Left renal cortex interstitium (tissue), 4 donors: Measurements from ENCODE around the gene HDGFL1. TPM values are rescaled to one million over a fixed set of nuclear protein-coding genes. Genes with fewer than 3 reads are reported as not detected.

ENCODE experiments used
- DNase-seq, 4 donors: peaks; one replicate each; pipeline ENCODE4 v3.0.0-alpha.2; 2013; ENCODE audit warnings: low read depth in 4 of 4, low spot score in 2 of 4, missing footprints in 1 of 4
- polyA plus RNA-seq, 4 donors: library from polyadenylated mRNA; unstranded; fragments of 120-200 nt; gene quantifications; one replicate each; pipeline ENCODE4 v1.2.1, GENCODE V29; 2013; ENCODE audit not compliant: insufficient read length in 4 of 4

Gene HDGFL1
- not detected for polyA plus RNA-seq

DNA sequence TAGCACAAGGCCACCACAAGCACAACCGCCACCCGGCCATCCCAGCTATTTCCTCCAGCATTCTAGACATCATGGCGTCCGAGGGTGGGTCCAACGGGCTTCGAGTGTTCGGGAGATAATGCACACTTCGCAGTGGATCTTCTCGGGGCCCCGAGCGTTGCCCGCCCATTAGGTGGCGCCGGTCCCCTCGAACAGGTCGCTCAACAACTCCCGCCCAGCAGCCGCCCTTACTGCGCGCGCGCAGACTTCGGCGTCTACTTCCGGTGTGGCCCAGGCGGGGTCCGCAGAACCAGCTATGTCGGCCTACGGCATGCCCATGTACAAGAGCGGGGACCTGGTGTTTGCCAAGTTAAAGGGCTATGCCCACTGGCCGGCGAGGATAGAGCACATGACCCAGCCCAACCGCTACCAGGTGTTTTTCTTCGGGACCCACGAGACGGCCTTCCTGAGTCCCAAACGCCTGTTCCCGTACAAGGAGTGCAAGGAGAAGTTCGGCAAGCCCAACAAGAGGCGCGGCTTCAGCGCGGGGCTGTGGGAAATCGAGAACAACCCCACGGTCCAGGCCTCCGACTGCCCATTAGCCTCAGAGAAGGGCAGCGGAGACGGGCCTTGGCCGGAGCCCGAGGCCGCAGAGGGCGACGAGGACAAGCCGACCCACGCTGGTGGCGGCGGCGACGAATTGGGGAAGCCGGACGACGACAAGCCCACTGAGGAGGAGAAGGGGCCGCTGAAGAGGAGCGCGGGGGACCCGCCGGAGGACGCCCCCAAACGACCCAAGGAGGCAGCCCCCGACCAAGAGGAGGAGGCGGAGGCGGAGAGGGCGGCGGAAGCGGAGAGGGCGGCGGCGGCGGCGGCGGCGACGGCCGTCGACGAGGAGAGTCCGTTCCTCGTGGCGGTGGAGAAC is at the start of gene HDGFL1:
HDGFL1 (plus strand) TSS at position 286 of the 904 bp plus-strand sequence; CDS start at position 296, 10 bp downstream.
- no peak for DNase-seq

GRCh38 chr6:22521035-22521434 is 48.3 kb upstream of the HDGFL1 start:
- no peak for DNase-seq

GRCh38 chr6:22526736-22527135 is 42.6 kb upstream of the HDGFL1 start:
- no peak for DNase-seq

- no peak for DNase-seq
These were observed 39.5 kb upstream of the HDGFL1 start for GRCh38 chr6:22529866-22530265.

GRCh38 chr6:22530506-22530905 is 38.9 kb upstream of the HDGFL1 start:
- DNase-seq, result no peak

- no peak for DNase-seq
These were observed 33.2 kb upstream of the HDGFL1 start for GRCh38 chr6:22536122-22536521.

DNA sequence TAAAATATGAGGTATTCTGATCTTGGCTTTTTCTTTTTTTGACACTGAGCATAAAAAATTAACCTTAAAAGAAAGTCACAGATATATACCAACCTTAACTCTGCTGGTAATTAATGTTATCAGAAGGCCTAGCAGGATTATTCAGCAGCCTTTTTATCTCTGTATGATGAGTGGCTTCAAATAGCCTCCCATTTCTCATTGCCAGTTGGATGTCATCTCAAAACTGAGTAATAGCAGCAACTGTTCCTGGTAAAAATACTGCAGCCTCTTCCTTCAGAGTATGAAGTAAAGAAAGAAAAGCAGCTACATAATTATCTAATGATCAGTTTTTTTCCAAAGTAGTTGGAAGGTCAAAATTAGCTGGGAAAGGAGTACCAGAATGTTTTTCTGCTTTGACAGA is 24.9 kb upstream of the HDGFL1 start:
- DNase-seq, result no peak

GRCh38 chr6:22545051-22545450 is 24.3 kb upstream of the HDGFL1 start:
- no peak for DNase-seq

DNA sequence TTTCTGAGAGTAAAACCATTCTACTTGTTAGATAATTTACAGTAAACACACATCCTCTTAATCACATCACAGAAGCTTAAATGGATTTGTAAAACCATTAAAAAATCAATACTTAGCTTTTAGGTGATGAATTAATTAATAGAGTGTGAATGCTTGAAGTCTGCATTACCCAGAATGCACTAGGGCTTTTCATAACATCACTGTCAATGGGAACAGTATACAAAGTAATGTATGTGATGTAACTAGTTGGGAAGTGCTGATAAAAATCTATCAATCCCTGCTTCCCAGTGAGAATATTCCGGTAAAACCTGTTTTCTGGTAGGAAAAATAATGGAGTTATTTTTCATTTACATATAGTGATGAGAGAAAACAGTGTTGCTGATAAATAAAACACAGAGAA is 23.1 kb upstream of the HDGFL1 start:
- no peak for DNase-seq

DNA sequence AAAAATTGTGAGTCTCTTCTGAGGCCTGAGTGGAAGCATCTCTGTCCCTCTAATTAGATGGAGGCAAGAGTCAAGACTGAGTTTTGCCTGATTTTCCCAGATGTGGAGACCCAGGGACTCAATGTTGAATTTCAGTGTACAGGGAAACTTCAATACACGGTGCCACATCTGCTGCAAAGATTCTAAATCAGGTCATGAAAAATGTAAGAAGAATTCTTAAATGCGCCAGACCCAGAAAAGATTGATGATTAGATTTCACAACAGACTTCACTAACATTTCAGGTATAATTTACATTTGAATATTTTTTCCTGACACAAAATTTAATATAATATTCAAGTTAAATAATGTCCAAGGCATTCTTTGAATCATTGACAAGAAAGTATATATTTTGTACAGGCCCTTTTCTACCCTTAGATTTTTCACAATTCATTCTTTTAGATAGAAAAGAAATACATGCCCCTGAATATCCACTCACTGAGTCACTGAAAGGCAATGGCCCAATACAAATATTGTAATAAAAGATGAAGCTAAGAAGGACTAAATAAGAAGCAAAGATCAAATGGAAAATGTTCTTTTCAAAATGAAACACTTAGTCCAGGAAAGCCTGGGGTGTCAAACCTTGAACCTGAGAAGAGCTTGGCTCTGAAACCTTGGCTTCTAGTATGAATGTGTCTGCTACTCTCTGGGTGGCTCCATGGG is 18.2 kb upstream of the HDGFL1 start:
- DNase-seq, result no peak

GRCh38 chr6:22556266-22556665 is 13.1 kb upstream of the HDGFL1 start:
- DNase-seq, result no peak

- no peak for DNase-seq
These were observed 12.4 kb upstream of the HDGFL1 start for GRCh38 chr6:22557007-22557406.

DNA sequence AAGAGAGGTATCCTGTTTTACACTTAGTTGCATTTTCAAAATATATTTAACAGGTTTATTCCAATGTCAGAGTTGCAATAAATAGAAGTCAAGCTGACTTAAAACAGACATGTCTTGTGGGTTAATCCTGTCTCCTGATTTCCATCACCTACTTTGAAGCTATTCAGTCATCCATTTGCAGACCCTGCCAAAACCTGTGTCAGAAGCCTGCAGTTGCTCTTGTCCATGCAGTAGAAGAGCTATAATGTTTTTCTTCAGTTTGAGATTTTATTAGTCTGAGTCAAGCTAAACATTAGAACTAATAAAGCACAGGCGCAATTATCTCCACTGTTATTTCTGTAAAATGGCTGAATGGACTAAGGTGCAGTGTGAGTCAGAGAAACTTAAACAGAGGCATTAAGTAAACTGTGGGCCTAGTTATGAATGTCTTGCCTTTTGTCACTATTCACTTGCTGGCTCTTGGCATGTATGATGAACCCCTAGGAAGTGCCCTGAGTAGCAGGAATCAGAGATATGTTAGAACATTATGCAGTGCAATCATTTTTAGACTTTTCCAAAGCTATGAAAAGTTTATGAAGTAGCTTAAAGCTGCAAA is 11.0 kb upstream of the HDGFL1 start:
- no peak for DNase-seq

DNA sequence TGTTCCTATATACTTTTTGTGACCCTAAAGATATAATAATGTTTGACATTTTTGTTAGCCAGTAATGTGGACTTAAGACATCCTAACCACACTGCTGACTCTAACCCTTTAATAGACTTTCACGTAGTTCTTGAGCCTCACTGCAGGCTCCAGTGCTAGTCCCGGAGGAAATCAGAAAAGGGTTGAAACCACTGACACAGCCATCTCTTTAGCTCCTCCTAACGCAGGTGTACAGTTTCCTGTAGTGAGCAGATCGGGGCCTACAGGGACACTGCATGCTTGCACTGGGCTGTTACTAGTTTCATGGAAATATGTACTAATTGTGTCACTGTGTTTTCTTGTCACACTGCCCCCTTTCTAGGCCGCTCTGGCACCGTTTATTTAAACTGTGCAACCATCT is 512 bp upstream of the HDGFL1 start:
- DNase-seq, result no peak

DNA sequence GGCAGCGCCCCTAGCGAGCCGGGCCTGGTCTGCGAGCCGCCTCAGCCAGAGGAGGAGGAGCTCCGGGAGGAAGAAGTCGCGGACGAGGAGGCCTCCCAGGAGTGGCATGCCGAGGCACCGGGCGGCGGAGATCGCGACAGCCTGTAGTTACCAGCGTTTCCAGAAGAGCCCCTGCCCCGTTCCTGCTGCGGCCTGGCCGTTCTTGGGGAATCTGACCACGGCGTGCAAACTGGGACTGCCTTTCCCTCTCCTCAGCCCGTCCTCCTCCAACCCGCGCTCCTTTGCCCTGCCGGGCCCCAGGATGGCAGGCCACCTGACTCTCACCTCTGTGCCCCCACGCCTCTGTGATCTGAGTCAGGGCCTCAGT is 802 bp downstream of the HDGFL1 start:
- no peak for DNase-seq

GRCh38 chr6:22575190-22575589 is 5.8 kb downstream of the HDGFL1 start:
- no peak for DNase-seq

DNA sequence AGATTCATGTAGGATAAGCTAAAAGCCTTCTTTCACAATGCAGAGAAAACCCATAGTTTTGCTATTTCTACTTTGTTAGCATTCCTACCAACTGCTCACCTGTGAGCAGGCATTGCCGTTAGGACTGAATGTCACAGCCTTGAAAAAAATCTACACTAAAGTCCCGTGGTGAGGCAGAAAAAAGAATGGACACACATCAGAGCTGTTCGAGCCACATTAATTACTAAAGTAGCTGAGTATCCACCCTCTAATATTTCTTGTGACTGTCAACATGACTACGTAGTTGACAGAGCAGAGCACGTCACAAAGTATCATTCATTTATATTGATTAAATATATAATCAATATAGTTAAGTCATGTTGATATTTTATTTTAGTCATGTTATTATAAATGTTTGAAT is 10.1 kb downstream of the HDGFL1 start:
- no peak for DNase-seq

GRCh38 chr6:22580337-22580736 is 11.0 kb downstream of the HDGFL1 start:
- no peak for DNase-seq

GRCh38 chr6:22582417-22583205 is 13.2 kb downstream of the HDGFL1 start:
- no peak for DNase-seq

DNA sequence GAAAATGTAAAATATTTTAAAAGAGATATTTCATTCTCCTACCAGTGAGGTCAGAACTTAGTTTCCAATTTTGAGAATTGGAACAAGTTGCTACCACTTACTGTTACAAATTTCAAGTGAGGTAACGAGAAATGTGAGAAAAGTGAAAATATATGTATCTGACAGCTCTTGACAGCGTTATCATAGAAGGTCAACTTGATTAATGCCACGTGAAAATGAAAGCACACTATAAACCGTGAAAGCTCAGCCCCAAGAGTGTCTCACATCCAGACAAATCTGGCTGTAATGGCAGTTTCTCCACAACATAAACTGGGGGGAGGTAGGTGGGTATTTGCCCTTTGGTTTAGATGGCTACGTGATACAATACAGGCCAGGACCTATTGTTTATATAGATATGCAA is 13.9 kb downstream of the HDGFL1 start:
- no peak for DNase-seq

GRCh38 chr6:22583927-22584326 is 14.6 kb downstream of the HDGFL1 start:
- no peak for DNase-seq
